A549 treated with GW870086 at 1 μM for 4 hours (cell line): ENCODE results near the gene TICAM1. TPM values are rescaled to one million over a fixed set of nuclear protein-coding genes. Genes with fewer than 3 reads are reported as not detected.

Source experiments
- total RNA-seq: library from RNA; stranded (reverse); fragments of 200-300 nt; extraction: Qiagen RNA extraction; gene quantifications from 5 replicates; pipeline ENCODE4 v1.2.3, GENCODE V29; 2022; ENCODE audit warnings: low read depth

TICAM1 gene
- 7.2 to 10.1 TPM (median 9.7 TPM) in 5 replicates for total RNA-seq

DNA sequence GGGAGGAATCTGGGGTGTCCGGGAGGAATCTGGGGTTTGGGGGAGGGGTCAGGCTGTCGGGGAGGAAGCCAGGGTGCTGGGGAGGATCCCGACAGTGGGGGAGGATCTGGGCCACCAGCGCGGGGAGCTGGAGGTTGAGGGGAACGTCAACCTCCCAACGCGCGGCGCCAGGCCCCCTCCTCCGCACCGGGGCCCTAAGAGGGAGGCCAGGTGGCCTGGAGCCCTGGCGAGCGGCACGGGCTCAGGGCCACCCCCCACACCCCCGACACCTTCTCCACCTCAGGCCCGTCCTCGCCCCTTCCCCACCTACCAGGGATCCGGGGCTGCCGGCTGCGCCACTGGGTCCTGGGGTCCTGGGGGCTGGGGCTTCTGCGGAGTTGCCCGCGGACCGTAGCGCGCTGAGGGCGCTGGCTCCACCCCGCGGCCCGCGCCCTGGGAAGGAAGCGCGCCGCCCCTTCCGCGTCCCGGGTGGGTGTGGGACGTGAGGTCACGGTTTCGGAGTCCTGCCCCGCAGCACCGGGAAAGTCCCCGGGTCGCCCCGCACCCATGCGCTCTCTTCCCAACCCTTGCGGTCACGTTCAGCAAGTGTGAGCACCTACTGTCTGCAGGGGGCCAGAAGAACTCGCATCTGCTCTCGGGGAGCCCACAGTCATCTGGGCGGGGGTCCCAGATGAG lies at the start of gene TICAM1:
TICAM1 (minus strand) TSS at position 409 of the 675 bp plus-strand sequence. CDS start 13,335 bp downstream, outside the sequence.

GRCh38 chr19:4867534-4868285 lies 36.2 kb upstream of the TICAM1 start, which contains the start of gene PLIN3:
Gene PLIN3 (minus strand): TSS chr19:4867667. CDS start chr19:4861394, 6,273 bp downstream.

GRCh38 chr19:4791183-4792018 lies 40.1 kb downstream of the TICAM1 start, which contains the start of gene FEM1A:
Gene FEM1A (plus strand): TSS chr19:4791734. CDS start chr19:4791855, 121 bp downstream.

Other genes with a start within 250 kb of the TICAM1 start
- 2.9 to 4.5 TPM (median 3.9 TPM) in 5 replicates for gene TNFAIP8L1, start 192.2 kb downstream of the TICAM1 start, total RNA-seq
- 122 to 151 TPM (median 136 TPM) in 5 replicates for gene MYDGF, start 161.4 kb downstream of the TICAM1 start, total RNA-seq
- gene DPP9, start 107.9 kb downstream of the TICAM1 start, total RNA-seq: 53.4 to 65.4 TPM (median 59.7 TPM) in 5 replicates
- gene FEM1A, start 40.0 kb downstream of the TICAM1 start, total RNA-seq: 5.6 to 6.3 TPM (median 6.1 TPM) in 5 replicates
- 150 to 164 TPM (median 160 TPM) in 5 replicates for gene PLIN3, start 36.0 kb upstream of the TICAM1 start, total RNA-seq
- gene ARRDC5, start 71.2 kb upstream of the TICAM1 start, total RNA-seq: not detected in 5 replicates
- 39.2 to 48.7 TPM (median 43.0 TPM) in 5 replicates for gene UHRF1, start 77.8 kb upstream of the TICAM1 start, total RNA-seq
- gene KDM4B, start 137.4 kb upstream of the TICAM1 start, total RNA-seq: 6.6 to 10.3 TPM (median 9.6 TPM) in 5 replicates